Measurements from ENCODE around the gene CDC7. TPM values are rescaled to one million over a fixed set of nuclear protein-coding genes. Genes with fewer than 3 reads are reported as not detected.

The CDC7 gene
- total RNA-seq, 1 experiment from 2014 or later = 41.6 TPM

GRCh38 chr1:91546876-91547275 lies 46.2 kb downstream of the CDC7 start:
- H3K23ac ChIP-seq (ENCODE audit: insufficient read length, low read depth, low read length) = no peak overlapping the region
- WGBS (ENCODE audit: extremely low coverage, insufficient read length, low lambda C conversion rate) = no CpG with 5 or more reads among the region's 19 CpGs
- no peak overlapping the region for H3K56ac ChIP-seq (ENCODE audit: insufficient read length, low read depth, low read length)
- H3K4ac ChIP-seq (ENCODE audit: low read depth, low read length) = no peak overlapping the region
- TF ChIP-seq CTCF (conservative IDR thresholded peaks at IDR 0.05) = no peak
- H2AFZ ChIP-seq (ENCODE audit: low read length) = no peak overlapping the region
- H3K9ac ChIP-seq (ENCODE audit: extremely low read depth, insufficient read length, low read length) = no peak overlapping the region
- Mint-ChIP-seq H3K4me3 (no peak overlapping the region), H3K27ac (no peak overlapping the region), H3K9me3 (no peaks in the 10 kb centered on the region; a peak in 1 of 5 replicates), H3K27me3 (ENCODE audit: low read depth) (no peaks in the 10 kb centered on the region; the same call in 1 of the 2 replicates), H3K4me1 (no peaks in the 10 kb centered on the region; a peak in 1 of 4 replicates), H3K36me3 (ENCODE audit: insufficient read depth in 1 of 3, low read depth in 3 of 3) (peaks cover 0 to 2% (median 0%) of the 10 kb centered on the region in 3 experiments; a peak in 1 of 7 replicates)
- DNase-seq = no peak
- no peak overlapping the region for H3K14ac ChIP-seq (ENCODE audit: insufficient read depth, low read length)
- H3K79me2 ChIP-seq (ENCODE audit: insufficient read depth, low read length) = no peaks in the 10 kb centered on the region
- H3K27me3 ChIP-seq (ENCODE audit: insufficient read depth, low read length) = no peaks in the 10 kb centered on the region
- H2BK120ac ChIP-seq (ENCODE audit: low read depth, low read length, poor library complexity, severe bottlenecking) = no peak overlapping the region
- no peak overlapping the region for H3K18ac ChIP-seq (ENCODE audit: insufficient read length, low read depth, low read length)
- no peaks in the 10 kb centered on the region for H3K9me3 ChIP-seq (ENCODE audit: control insufficient read depth, low read depth, low read length)
- H3T11ph ChIP-seq (ENCODE audit: low read length) = no peak overlapping the region
- H2AK5ac ChIP-seq (ENCODE audit: insufficient read length, low read length) = no peak overlapping the region
- no peak overlapping the region for H3K4me2 ChIP-seq (ENCODE audit: insufficient read depth, insufficient read length, low read length)
- H3K4me1 ChIP-seq (ENCODE audit: insufficient read depth, low read length) = no peaks in the 10 kb centered on the region
- H4K8ac ChIP-seq (replicated peaks; ENCODE audit: insufficient read length, low read depth, low read length) = no peak overlapping the region
- no peak overlapping the region for H2BK15ac ChIP-seq (ENCODE audit: low read depth, low read length)
- H2BK5ac ChIP-seq (ENCODE audit: insufficient read length, low read length) = no peak overlapping the region
- H2BK12ac ChIP-seq (ENCODE audit: insufficient read length, low read depth, low read length) = no peak overlapping the region
- no peak overlapping the region for H3K27ac ChIP-seq (ENCODE audit: insufficient read length, low read depth, low read length)
- no peak overlapping the region for H4K91ac ChIP-seq (ENCODE audit: insufficient read length, low read depth, low read length)
- H3K79me1 ChIP-seq (ENCODE audit: insufficient read depth, low read depth, low read length, poor library complexity, severe bottlenecking) = no peaks in the 10 kb centered on the region
- no peak overlapping the region for H4K5ac ChIP-seq (ENCODE audit: insufficient read length, low read depth, low read length)
- H3K23me2 ChIP-seq (ENCODE audit: insufficient read length, low read depth, low read length, poor library complexity, severe bottlenecking) = no peaks in the 10 kb centered on the region
- H4K20me1 ChIP-seq (ENCODE audit: control insufficient read depth, insufficient read depth, insufficient read length) = no peaks in the 10 kb centered on the region
- no peak overlapping the region for H2BK20ac ChIP-seq (ENCODE audit: low read depth, low read length, poor library complexity, severe bottlenecking)
